Karpas-422 (cell line): Measurements from ENCODE around the gene CACTIN. TPM values are rescaled to one million over a fixed set of nuclear protein-coding genes. Genes with fewer than 3 reads are reported as not detected.
"Not testable (repeated sequence)": the region's sequence is repeated elsewhere in the genome, so short reads cannot be mapped to it uniquely, and the experiment has no call there.

Experiments
- DNase-seq: peaks from one replicate; pipeline ENCODE4 v3.0.0-alpha.2; 2015
- H2AFZ ChIP-seq: fragments of 200-600 bp; sonication (generic); 2 replicates; pipeline ENCODE4 v1.6.1; 2014; ENCODE audit warnings: antibody characterized with exemption, low read length, mixed read lengths
- H3K27ac ChIP-seq: fragments of 200-600 bp; sonication (generic); 2 replicates; pipeline ENCODE4 v1.5.1; 2014; ENCODE audit warnings: mild to moderate bottlenecking, low read length, moderate library complexity
- H3K27me3 ChIP-seq: fragments of 200-600 bp; sonication (generic); 2 replicates; pipeline ENCODE4 v1.6.1; 2014; ENCODE audit warnings: low read length, mixed read lengths
- H3K36me3 ChIP-seq: fragments of 200-600 bp; sonication (generic); 2 replicates; pipeline ENCODE4 v1.6.1; 2014; ENCODE audit warnings: low read length, mixed read lengths; ENCODE audit not compliant: insufficient read depth
- H3K4me1 ChIP-seq: fragments of 200-600 bp; sonication (generic); 2 replicates; pipeline ENCODE4 v1.6.1; 2014; ENCODE audit warnings: mild to moderate bottlenecking, low read length, mixed read lengths
- H3K4me2 ChIP-seq: fragments of 200-600 bp; sonication (generic); 2 replicates; pipeline ENCODE4 v1.6.1; 2014; ENCODE audit warnings: low read length, low read depth, mild to moderate bottlenecking; ENCODE audit not compliant: poor library complexity, severe bottlenecking
- H3K4me3 ChIP-seq: fragments of 200-600 bp; sonication (generic); 2 replicates; pipeline ENCODE4 v1.5.1; 2014; ENCODE audit warnings: mild to moderate bottlenecking, antibody characterized with exemption, low read length, mixed read lengths
- H3K79me2 ChIP-seq: fragments of 200-600 bp; sonication (generic); 2 replicates; pipeline ENCODE4 v1.6.1; 2014; ENCODE audit warnings: mild to moderate bottlenecking, low read length, mixed read lengths
- H3K9ac ChIP-seq: fragments of 200-600 bp; sonication (generic); 2 replicates; pipeline ENCODE4 v1.6.0; 2014; ENCODE audit warnings: low read length
- H3K9me2 ChIP-seq: fragments of 200-600 bp; sonication (generic), shearing (Covaris generic); replicated peaks from 2 replicates; pipeline ENCODE4 v1.6.0; 2014; ENCODE audit warnings: mild to moderate bottlenecking, low read length, moderate library complexity; ENCODE audit not compliant: insufficient read depth
- H3K9me3 ChIP-seq: fragments of 300-700, 200-600 bp; sonication (generic); 2 replicates; pipeline ENCODE4 v1.6.1; 2014; ENCODE audit warnings: low read length, mixed read lengths
- H4K20me1 ChIP-seq: fragments of 200-600 bp; sonication (generic); 2 replicates; pipeline ENCODE4 v1.6.1; 2014; ENCODE audit warnings: mild to moderate bottlenecking, antibody characterized with exemption, low read length, low read depth; ENCODE audit not compliant: insufficient read depth
- total RNA-seq: library from RNA; depleted of rRNA; stranded (reverse); fragments of >200 nt; shearing (Covaris generic); gene quantifications from 2 replicates; pipeline ENCODE4 v1.2.3, GENCODE V29; 2014; ENCODE audit warnings: low replicate concordance

The CACTIN gene
- total RNA-seq, 1 experiment from 2014 or later, result 9.5 TPM

GRCh38 chr19:3670796-3671679 lies 44.4 kb upstream of the CACTIN start:
- no peaks in the 10 kb centered on the region for H3K9me2 ChIP-seq
- H3K27me3 ChIP-seq, result no peaks in the 10 kb centered on the region
- H3K36me3 ChIP-seq, result no peaks in the 10 kb centered on the region
- no peak overlapping the region for H3K9ac ChIP-seq
- H3K4me3 ChIP-seq, result no peak overlapping the region
- DNase-seq, result no peak
- peaks cover 20% of the 10 kb centered on the region for H3K4me1 ChIP-seq
- H2AFZ ChIP-seq, result no peak overlapping the region
- H3K9me3 ChIP-seq, result no peaks in the 10 kb centered on the region; the same call in 1 of the 2 replicates
- no peaks in the 10 kb centered on the region for H3K79me2 ChIP-seq
- H4K20me1 ChIP-seq, result peaks cover 47% of the 10 kb centered on the region; the same call in 1 of the 2 replicates
- no peak overlapping the region for H3K27ac ChIP-seq
- H3K4me2 ChIP-seq, result peak overlapping the region; percentile 11

GRCh38 chr19:3669947-3670795 lies 43.6 kb upstream of the CACTIN start:
- H3K27ac ChIP-seq, result no peak overlapping the region
- no peaks in the 10 kb centered on the region for H3K36me3 ChIP-seq
- H3K4me1 ChIP-seq, result peaks cover 21% of the 10 kb centered on the region
- H2AFZ ChIP-seq, result no peak overlapping the region
- no peak overlapping the region for H3K9ac ChIP-seq
- no peak overlapping the region for H3K4me3 ChIP-seq
- no peaks in the 10 kb centered on the region for H3K9me2 ChIP-seq
- no peaks in the 10 kb centered on the region for H3K79me2 ChIP-seq
- H3K9me3 ChIP-seq, result no peaks in the 10 kb centered on the region; the same call in 1 of the 2 replicates
- DNase-seq, result no peak
- H4K20me1 ChIP-seq, result peaks cover 41% of the 10 kb centered on the region; the same call in 1 of the 2 replicates
- no peaks in the 10 kb centered on the region for H3K27me3 ChIP-seq
- no peak overlapping the region for H3K4me2 ChIP-seq

- Histone ChIP-seq H3K27me3 (no peaks in the 10 kb centered on the region), H3K9me3 (no peaks in the 10 kb centered on the region; the same call in 1 of the 2 replicates), H3K36me3 (no peaks in the 10 kb centered on the region), H3K4me2 (no peak overlapping the region), H3K27ac (no peak overlapping the region), H3K4me3 (no peak overlapping the region), H2AFZ (no peak overlapping the region), H3K4me1 (peaks cover 29% of the 10 kb centered on the region), H3K79me2 (no peaks in the 10 kb centered on the region), H3K9me2 (no peaks in the 10 kb centered on the region), H4K20me1 (peaks cover 34% of the 10 kb centered on the region; the same call in 1 of the 2 replicates), H3K9ac (no peak overlapping the region)
- no peak for DNase-seq
These were observed 42.7 kb upstream of the CACTIN start for GRCh38 chr19:3669082-3669946.

GRCh38 chr19:3668331-3669081 lies 41.9 kb upstream of the CACTIN start:
- H3K9me2 ChIP-seq, result no peaks in the 10 kb centered on the region
- H3K4me1 ChIP-seq, result peaks cover 30% of the 10 kb centered on the region
- H3K79me2 ChIP-seq, result no peaks in the 10 kb centered on the region
- no peak overlapping the region for H3K4me2 ChIP-seq
- H3K9ac ChIP-seq, result no peak overlapping the region
- no peak overlapping the region for H3K4me3 ChIP-seq
- no peaks in the 10 kb centered on the region for H3K27me3 ChIP-seq
- H3K27ac ChIP-seq, result no peak overlapping the region
- no peaks in the 10 kb centered on the region for H3K36me3 ChIP-seq
- peaks cover 34% of the 10 kb centered on the region; the same call in 1 of the 2 replicates for H4K20me1 ChIP-seq
- no peak overlapping the region for H2AFZ ChIP-seq
- DNase-seq, result no peak
- no peaks in the 10 kb centered on the region for H3K9me3 ChIP-seq

GRCh38 chr19:3667766-3668165 lies 41.2 kb upstream of the CACTIN start:
- Histone ChIP-seq H3K9me2 (no peaks in the 10 kb centered on the region), H3K36me3 (no peaks in the 10 kb centered on the region), H3K4me1 (peaks cover 30% of the 10 kb centered on the region), H3K9ac (no peak overlapping the region), H3K27me3 (no peaks in the 10 kb centered on the region), H3K9me3 (no peaks in the 10 kb centered on the region), H4K20me1 (peaks cover 34% of the 10 kb centered on the region; the same call in 1 of the 2 replicates), H2AFZ (no peak overlapping the region), H3K4me3 (no peak overlapping the region), H3K4me2 (no peak overlapping the region), H3K27ac (no peak overlapping the region), H3K79me2 (no peaks in the 10 kb centered on the region)
- no peak for DNase-seq

DNA sequence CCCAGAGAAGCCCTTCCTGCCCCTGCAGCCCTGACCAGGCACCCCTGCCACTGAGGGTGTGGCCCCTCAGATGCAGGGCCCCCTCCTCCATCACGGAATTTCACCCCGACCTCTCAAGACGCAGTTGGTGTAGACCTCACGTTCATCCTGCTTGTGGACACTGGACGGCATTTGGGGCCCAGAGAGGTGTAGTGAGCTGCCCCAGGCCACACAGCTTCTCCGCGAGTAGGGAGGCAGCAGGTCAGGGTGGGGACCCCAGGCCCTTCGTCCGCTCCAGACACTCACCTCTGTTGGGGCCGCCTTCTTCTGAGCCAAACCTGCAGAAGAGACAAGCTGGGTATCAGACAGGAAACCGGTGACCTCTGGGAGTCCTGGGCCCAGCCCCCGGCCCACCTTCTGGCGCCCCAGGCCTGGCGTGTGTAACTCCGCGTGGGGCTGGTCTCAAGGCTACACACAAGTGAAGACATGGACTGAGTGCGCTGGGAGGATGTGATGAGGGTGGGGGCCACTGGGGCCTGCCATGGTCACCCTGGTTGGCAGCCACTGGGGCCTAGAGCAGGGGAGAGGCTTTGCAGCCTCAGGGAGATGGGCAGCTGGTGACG lies 40.5 kb upstream of the CACTIN start:
- no peak overlapping the region for H3K4me3 ChIP-seq

GRCh38 chr19:3666545-3666856 lies 39.9 kb upstream of the CACTIN start:
- not testable (repeated sequence) for H3K9me3 ChIP-seq, H3K36me3 ChIP-seq, H3K79me2 ChIP-seq, H3K4me2 ChIP-seq, DNase-seq, H3K9me2 ChIP-seq, H3K4me3 ChIP-seq, H3K27me3 ChIP-seq, H3K27ac ChIP-seq, H2AFZ ChIP-seq, H3K9ac ChIP-seq
- Histone ChIP-seq H3K4me1 (peaks cover 24% of the 10 kb centered on the region), H4K20me1 (peaks cover 24% of the 10 kb centered on the region; the same call in 1 of the 2 replicates)

More for the DNA sequence above, 40.5 kb upstream of the CACTIN start:
- Histone ChIP-seq H3K4me2 (no peak overlapping the region), H3K27me3 (no peaks in the 10 kb centered on the region), H4K20me1 (peaks cover 29% of the 10 kb centered on the region; the same call in 1 of the 2 replicates), H3K9ac (no peak overlapping the region), H3K9me3 (no peaks in the 10 kb centered on the region), H3K36me3 (no peaks in the 10 kb centered on the region), H3K79me2 (no peaks in the 10 kb centered on the region), H2AFZ (no peak overlapping the region), H3K4me1 (peaks cover 30% of the 10 kb centered on the region), H3K27ac (no peak overlapping the region), H3K9me2 (no peaks in the 10 kb centered on the region)
- no peak for DNase-seq
